ENCODE results near the gene EIF2S3. TPM values are rescaled to one million over a fixed set of nuclear protein-coding genes. Genes with fewer than 3 reads are reported as not detected.
"Not testable (repeated sequence)": the region's sequence is repeated elsewhere in the genome, so short reads cannot be mapped to it uniquely, and the experiment has no call there.

EIF2S3 gene
- total RNA-seq, 1 donor from 2014 or later: 135 TPM

DNA sequence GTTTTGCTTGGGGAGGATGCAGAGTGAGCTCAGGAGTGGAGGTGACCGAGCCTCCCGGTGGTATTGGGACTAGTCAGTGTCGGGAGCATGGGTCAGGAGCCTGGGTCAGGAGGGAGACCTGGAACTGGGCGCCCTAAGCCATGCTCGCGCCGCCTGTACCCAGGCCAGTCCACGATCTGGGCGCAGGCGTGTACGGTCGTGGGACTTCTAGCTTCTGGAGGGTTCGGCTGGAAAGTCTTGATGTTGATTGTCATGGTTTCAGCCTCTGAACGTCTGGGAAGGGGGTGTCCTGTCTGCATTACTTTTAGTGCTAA lies 244 bp downstream of the EIF2S3 start:
- no peaks in the 10 kb centered on the region for H3K27me3 ChIP-seq
- H3K36me3 ChIP-seq: peaks cover 16% of the 10 kb centered on the region
- TF ChIP-seq, protein P1, sequence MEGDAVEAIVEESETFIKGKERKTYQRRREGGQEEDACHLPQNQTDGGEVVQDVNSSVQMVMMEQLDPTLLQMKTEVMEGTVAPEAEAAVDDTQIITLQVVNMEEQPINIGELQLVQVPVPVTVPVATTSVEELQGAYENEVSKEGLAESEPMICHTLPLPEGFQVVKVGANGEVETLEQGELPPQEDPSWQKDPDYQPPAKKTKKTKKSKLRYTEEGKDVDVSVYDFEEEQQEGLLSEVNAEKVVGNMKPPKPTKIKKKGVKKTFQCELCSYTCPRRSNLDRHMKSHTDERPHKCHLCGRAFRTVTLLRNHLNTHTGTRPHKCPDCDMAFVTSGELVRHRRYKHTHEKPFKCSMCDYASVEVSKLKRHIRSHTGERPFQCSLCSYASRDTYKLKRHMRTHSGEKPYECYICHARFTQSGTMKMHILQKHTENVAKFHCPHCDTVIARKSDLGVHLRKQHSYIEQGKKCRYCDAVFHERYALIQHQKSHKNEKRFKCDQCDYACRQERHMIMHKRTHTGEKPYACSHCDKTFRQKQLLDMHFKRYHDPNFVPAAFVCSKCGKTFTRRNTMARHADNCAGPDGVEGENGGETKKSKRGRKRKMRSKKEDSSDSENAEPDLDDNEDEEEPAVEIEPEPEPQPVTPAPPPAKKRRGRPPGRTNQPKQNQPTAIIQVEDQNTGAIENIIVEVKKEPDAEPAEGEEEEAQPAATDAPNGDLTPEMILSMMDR (IDR thresholded peaks at IDR 0.05): no peak
- DNase-seq: no peak
- H3K4me3 ChIP-seq: peak overlapping the region; percentile 72
- intact Hi-C loops (cut with DNase I): no loop called here
- peak; percentile 53 for ATAC-seq
- no peaks in the 10 kb centered on the region for H3K4me1 ChIP-seq
- no peaks in the 10 kb centered on the region for H3K9me3 ChIP-seq
- peak overlapping the region; percentile 92 for H3K27ac ChIP-seq

GRCh38 chrX:24063488-24063887 lies 8.7 kb downstream of the EIF2S3 start:
- Histone ChIP-seq H3K36me3 (peaks cover 70% of the 10 kb centered on the region), H3K9me3 (no peaks in the 10 kb centered on the region), H3K27me3 (no peaks in the 10 kb centered on the region), H3K4me3 (no peak overlapping the region), H3K4me1 (no peaks in the 10 kb centered on the region), H3K27ac (no peak overlapping the region)
- TF ChIP-seq, protein P1 (IDR thresholded peaks at IDR 0.05): no peak
- DNase-seq (no peak), ATAC-seq (no peak)
- intact Hi-C loops (cut with DNase I): no loop called here

DNA sequence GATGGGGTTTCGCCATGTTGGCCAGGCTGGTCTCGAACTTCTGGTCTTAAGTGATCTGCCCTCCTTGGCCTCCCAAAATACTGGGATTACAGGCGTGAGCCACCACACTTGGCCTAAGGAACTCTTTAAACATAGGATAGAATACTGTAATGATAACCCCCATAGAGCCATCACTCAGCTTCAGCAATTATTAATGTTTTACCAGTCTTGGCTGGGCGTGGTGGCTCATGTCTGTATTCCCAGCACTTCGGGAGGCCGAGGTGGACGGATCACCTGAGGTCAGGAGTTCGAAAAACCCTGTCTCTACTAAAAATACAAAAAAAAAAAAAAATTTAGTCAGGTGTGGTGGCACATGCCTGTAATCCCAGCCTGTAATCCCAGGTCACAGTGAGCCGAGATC lies 15.1 kb downstream of the EIF2S3 start:
- TF ChIP-seq, protein P1 (IDR thresholded peaks at IDR 0.05): no peak
- ATAC-seq (no peak), DNase-seq (no peak)
- intact Hi-C loops (cut with DNase I): no loop called here
- H3K36me3 ChIP-seq: peaks cover 64% of the 10 kb centered on the region
- H3K9me3 ChIP-seq: no peaks in the 10 kb centered on the region
- no peaks in the 10 kb centered on the region for H3K27me3 ChIP-seq
- H3K4me3 ChIP-seq: no peak overlapping the region
- no peak overlapping the region for H3K27ac ChIP-seq
- no peaks in the 10 kb centered on the region for H3K4me1 ChIP-seq

- intact Hi-C loops (cut with DNase I): no loop called here
- Histone ChIP-seq H3K4me3 (no peak overlapping the region), H3K27me3 (no peaks in the 10 kb centered on the region), H3K36me3 (peaks cover 22% of the 10 kb centered on the region), H3K9me3 (no peaks in the 10 kb centered on the region), H3K4me1 (no peaks in the 10 kb centered on the region), H3K27ac (no peak overlapping the region)
- no peak for ATAC-seq
- TF ChIP-seq, protein P1 (IDR thresholded peaks at IDR 0.05): no peak
- no peak for DNase-seq
Observed at GRCh38 chrX:24079411-24079810, 24.7 kb downstream of the EIF2S3 start.

- H3K4me1 ChIP-seq; H3K27me3 ChIP-seq; intact Hi-C loops (cut with DNase I); H3K4me3 ChIP-seq; H3K9me3 ChIP-seq; ATAC-seq; H3K27ac ChIP-seq; DNase-seq: not testable (repeated sequence)
- peaks cover 15% of the 10 kb centered on the region for H3K36me3 ChIP-seq
Observed at GRCh38 chrX:24080245-24080644, 25.5 kb downstream of the EIF2S3 start.

DNA sequence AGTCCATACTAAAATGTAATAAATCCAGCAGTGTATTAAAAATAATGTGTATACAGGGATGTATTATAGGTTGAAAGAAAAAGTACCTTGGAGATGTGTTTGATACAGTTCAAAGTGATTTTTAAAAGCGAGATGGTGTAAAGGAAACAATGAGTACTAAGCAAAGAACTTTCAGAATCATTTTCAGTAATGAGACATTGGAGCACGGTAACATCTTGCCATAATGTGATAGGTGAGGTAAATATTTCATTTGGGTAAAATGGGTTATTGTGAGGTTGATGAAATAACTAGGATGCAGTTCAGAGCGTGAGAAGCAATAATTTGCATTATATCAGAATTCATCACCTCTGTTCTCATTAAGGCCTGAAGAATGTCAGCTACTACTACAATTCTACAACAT lies 25.9 kb downstream of the EIF2S3 start:
- no peak overlapping the region for H3K4me3 ChIP-seq
- no peaks in the 10 kb centered on the region for H3K27me3 ChIP-seq
- H3K27ac ChIP-seq: no peak overlapping the region
- intact Hi-C loops (cut with DNase I): no loop called here
- H3K4me1 ChIP-seq: no peaks in the 10 kb centered on the region
- H3K9me3 ChIP-seq: no peaks in the 10 kb centered on the region
- ATAC-seq: no peak
- peaks cover 11% of the 10 kb centered on the region for H3K36me3 ChIP-seq
- DNase-seq: no peak
- TF ChIP-seq, protein P1 (IDR thresholded peaks at IDR 0.05): no peak

Data from upper lobe of right lung (tissue), 1 donor.